Activated naive CD8-positive, alpha-beta T cell treated with anti-CD3 and anti-CD28 coated beads, Interleukin-2, amount 10 ng/mL, durations not matched to agents 7 days and 5 days (primary cell): ENCODE measurements around the gene OR2S2. TPM values are rescaled to one million over a fixed set of nuclear protein-coding genes. Genes with fewer than 3 reads are reported as not detected.
"Not testable (repeated sequence)": the region's sequence is repeated elsewhere in the genome, so short reads cannot be mapped to it uniquely, and the experiment has no call there.

Experiments used
- ATAC-seq: fragments of 150-1000 bp; cut with Tn5 transposase; one replicate; pipeline ENCODE4 v1.10.0; 2021; ENCODE audit warnings: low read depth, moderate library complexity
- POLR2A ChIA-PET: fragments of 350-600 bp; sonication (Branson Sonifier 250); formaldehyde crosslinking; loops from one replicate; lab custom pipeline; 2021; ENCODE audit warnings: antibody characterized with exemption; lab: Charles Lee
- DNase-seq: peaks from one replicate; pipeline ENCODE4 v3.0.0; 2021
- H3K27ac Mint-ChIP-seq: one replicate; pipeline ENCODE4 v1.8.0; 2022; ENCODE audit warnings: mild to moderate bottlenecking, mixed read lengths
- H3K27me3 Mint-ChIP-seq: one replicate; pipeline ENCODE4 v1.8.0; 2022; ENCODE audit warnings: mild to moderate bottlenecking, moderate library complexity, mixed read lengths
- H3K36me3 Mint-ChIP-seq: one replicate; pipeline ENCODE4 v1.8.0; 2021; ENCODE audit warnings: mild to moderate bottlenecking, mixed read lengths
- H3K4me1 Mint-ChIP-seq: one replicate; pipeline ENCODE4 v1.8.0; 2021; ENCODE audit warnings: mixed read lengths
- H3K4me3 Mint-ChIP-seq: one replicate; pipeline ENCODE4 v1.8.0; 2022; ENCODE audit warnings: mild to moderate bottlenecking, moderate library complexity, mixed read lengths
- H3K9me3 Mint-ChIP-seq: one replicate; pipeline ENCODE4 v1.8.0; 2021; ENCODE audit warnings: mixed read lengths
- total RNA-seq, 2 experiments: library from RNA; stranded (reverse); gene quantifications; one replicate each; pipeline ENCODE4 v1.2.3, GENCODE V29; 2021

Gene OR2S2
- total RNA-seq, 2 experiments from 2014 or later: not detected

GRCh38 chr9:35917261-35917660 lies 40.7 kb downstream of the OR2S2 start:
- Mint-ChIP-seq H3K4me3 (no peak overlapping the region), H3K9me3 (no peaks in the 10 kb centered on the region), H3K4me1 (no peaks in the 10 kb centered on the region), H3K36me3 (no peaks in the 10 kb centered on the region), H3K27ac (no peak overlapping the region), H3K27me3 (no peaks in the 10 kb centered on the region)
- no peak for DNase-seq
- POLR2A ChIA-PET: interaction anchor here (0.6 to 1.4 kb wide), 2 partner anchors 23 to 280 kb away, joined by 3 read pairs; no protein-coding TSS in a partner anchor
- ATAC-seq: no peak

GRCh38 chr9:35915681-35916294 lies 42.2 kb downstream of the OR2S2 start:
- POLR2A ChIA-PET: no interaction called here
- no peak for ATAC-seq
- Mint-ChIP-seq H3K4me1 (peaks cover 7% of the 10 kb centered on the region), H3K36me3 (no peaks in the 10 kb centered on the region), H3K27ac (no peak overlapping the region), H3K9me3 (no peaks in the 10 kb centered on the region), H3K4me3 (no peak overlapping the region), H3K27me3 (no peaks in the 10 kb centered on the region)
- no peak for DNase-seq

- H3K4me3 Mint-ChIP-seq: no peak overlapping the region
- H3K9me3 Mint-ChIP-seq: no peaks in the 10 kb centered on the region
- DNase-seq: peak; percentile 37
- peak; percentile 37 for ATAC-seq
- peaks cover 15% of the 10 kb centered on the region for H3K4me1 Mint-ChIP-seq
- POLR2A ChIA-PET: no interaction called here
- no peaks in the 10 kb centered on the region for H3K27me3 Mint-ChIP-seq
- no peaks in the 10 kb centered on the region for H3K36me3 Mint-ChIP-seq
- no peak overlapping the region for H3K27ac Mint-ChIP-seq
These were observed 43.6 kb downstream of the OR2S2 start for GRCh38 chr9:35914301-35914807.

GRCh38 chr9:35913429-35913828 lies 44.5 kb downstream of the OR2S2 start:
- H3K36me3 Mint-ChIP-seq, H3K4me3 Mint-ChIP-seq, H3K27ac Mint-ChIP-seq, ATAC-seq, H3K9me3 Mint-ChIP-seq, POLR2A ChIA-PET, DNase-seq, H3K27me3 Mint-ChIP-seq: not testable (repeated sequence)
- peaks cover 16% of the 10 kb centered on the region for H3K4me1 Mint-ChIP-seq

GRCh38 chr9:35912791-35913400 lies 45.1 kb downstream of the OR2S2 start:
- ATAC-seq (no peak), DNase-seq (no peak)
- Mint-ChIP-seq H3K27me3 (no peaks in the 10 kb centered on the region), H3K27ac (no peak overlapping the region), H3K4me1 (peaks cover 19% of the 10 kb centered on the region), H3K4me3 (no peak overlapping the region), H3K36me3 (no peaks in the 10 kb centered on the region), H3K9me3 (no peaks in the 10 kb centered on the region)
- POLR2A ChIA-PET: no interaction called here

GRCh38 chr9:35911690-35912089 lies 46.3 kb downstream of the OR2S2 start:
- no peak for ATAC-seq
- POLR2A ChIA-PET: interaction anchor here (0.5 kb wide), 1 partner anchor 274 kb away, joined by 5 read pairs; no protein-coding TSS in a partner anchor
- H3K36me3 Mint-ChIP-seq: no peaks in the 10 kb centered on the region
- no peaks in the 10 kb centered on the region for H3K27me3 Mint-ChIP-seq
- DNase-seq: no peak
- H3K9me3 Mint-ChIP-seq: no peaks in the 10 kb centered on the region
- H3K4me3 Mint-ChIP-seq: no peak overlapping the region
- H3K27ac Mint-ChIP-seq: no peak overlapping the region
- H3K4me1 Mint-ChIP-seq: peaks cover 21% of the 10 kb centered on the region

- DNase-seq: peak; percentile 50
- peak overlapping the region; percentile 75 for H3K4me3 Mint-ChIP-seq
- no peaks in the 10 kb centered on the region for H3K36me3 Mint-ChIP-seq
- peaks cover 21% of the 10 kb centered on the region for H3K4me1 Mint-ChIP-seq
- H3K27ac Mint-ChIP-seq: peak overlapping the region; percentile 93
- POLR2A ChIA-PET: interaction anchor here (0.5 kb wide), 1 partner anchor 275 kb away, joined by 5 read pairs; no protein-coding TSS in a partner anchor
- no peaks in the 10 kb centered on the region for H3K27me3 Mint-ChIP-seq
- no peaks in the 10 kb centered on the region for H3K9me3 Mint-ChIP-seq
- peak; percentile 62 for ATAC-seq
These were observed 47.2 kb downstream of the OR2S2 start for GRCh38 chr9:35910613-35911359.

GRCh38 chr9:35909687-35910612 lies 48.0 kb downstream of the OR2S2 start:
- Mint-ChIP-seq H3K36me3 (no peaks in the 10 kb centered on the region), H3K9me3 (no peaks in the 10 kb centered on the region), H3K27ac (peak overlapping the region; percentile 14), H3K4me1 (peaks cover 21% of the 10 kb centered on the region), H3K27me3 (no peaks in the 10 kb centered on the region), H3K4me3 (no peak overlapping the region)
- POLR2A ChIA-PET: no interaction called here
- DNase-seq (no peak), ATAC-seq (no peak)

GRCh38 chr9:35909274-35909673 lies 48.7 kb downstream of the OR2S2 start, which contains the start of gene SPAAR:
Gene SPAAR, plus strand, starts transcription at chr9:35909490. Its CDS starts 974 bp downstream, at chr9:35910464.
- H3K4me3 Mint-ChIP-seq: no peak within 1 kb of the TSS
- peak within 1 kb of the TSS; percentile 60 for H3K27ac Mint-ChIP-seq
- POLR2A ChIA-PET: no interaction called here
- no peak for ATAC-seq
- no peaks in the 10 kb centered on the region for H3K36me3 Mint-ChIP-seq
- H3K9me3 Mint-ChIP-seq: no peaks in the 10 kb centered on the region
- peaks cover 21% of the 10 kb centered on the region for H3K4me1 Mint-ChIP-seq
- H3K27me3 Mint-ChIP-seq: no peaks in the 10 kb centered on the region
- no peak for DNase-seq

- ATAC-seq: no peak
- Mint-ChIP-seq H3K27ac (peak overlapping the region; percentile 60), H3K27me3 (no peaks in the 10 kb centered on the region), H3K9me3 (no peaks in the 10 kb centered on the region), H3K4me3 (no peak overlapping the region), H3K36me3 (no peaks in the 10 kb centered on the region), H3K4me1 (peaks cover 21% of the 10 kb centered on the region)
- POLR2A ChIA-PET: no interaction called here
- no peak for DNase-seq
These were observed 49.3 kb downstream of the OR2S2 start for GRCh38 chr9:35908504-35909125.

- Mint-ChIP-seq H3K27me3 (no peaks in the 10 kb centered on the region), H3K36me3 (no peaks in the 10 kb centered on the region), H3K9me3 (no peaks in the 10 kb centered on the region), H3K4me1 (peaks cover 23% of the 10 kb centered on the region), H3K4me3 (no peak overlapping the region), H3K27ac (peak overlapping the region; percentile 60)
- ATAC-seq: no peak
- DNase-seq: no peak
- POLR2A ChIA-PET: no interaction called here
These were observed 50.0 kb downstream of the OR2S2 start for GRCh38 chr9:35907711-35908503.
